Pancreas (tissue), 10 donors: ENCODE results near the gene CASQ2. TPM values are rescaled to one million over a fixed set of nuclear protein-coding genes. Genes with fewer than 3 reads are reported as not detected.

Source experiments
- ATAC-seq, 4 donors: fragments of 200-7000 bp; cut with Tn5 transposase; one replicate each; pipeline versions ENCODE4 v1.8.0 to v1.9.1; 2020; ENCODE audit warnings: mild to moderate bottlenecking in 4 of 4, moderate library complexity in 4 of 4
- DNase-seq, 6 donors: peaks; one replicate each; pipeline ENCODE4 v3.0.0-alpha.2; 2020
- FAIRE-seq: peaks from 2 replicates; lab custom pipeline; 2012; peaks lifted over from hg19 to GRCh38; lab: Jason Lieb, UNC
- H3K27ac ChIP-seq, 4 donors: fragments of 200-600 bp; sonication (generic); 1 replicate in 3 of 4; 2 replicates in 1 of 4; pipeline versions ENCODE4 v1.5.0 to v1.8.0; 2020
- H3K27me3 ChIP-seq, 4 donors: fragments of 200-600 bp; one replicate each; pipeline ENCODE4 v1.8.0; 2021
- H3K36me3 ChIP-seq, 3 donors: fragments of 200-600 bp; sonication (generic) in 1 of 3; one replicate each; pipeline versions ENCODE4 v1.5.0 to v1.8.0; 2020 to 2021
- H3K4me1 ChIP-seq, 3 donors: fragments of 200-600 bp; one replicate each; pipeline ENCODE4 v1.8.0; 2021
- H3K4me3 ChIP-seq, 4 donors: fragments of 200-600 bp; sonication (generic) in 2 of 4; one replicate each; pipeline versions ENCODE4 v1.5.0 to v1.8.0; 2020 to 2021
- H3K9me3 ChIP-seq, 4 donors: fragments of 200-600 bp; one replicate each; pipeline ENCODE4 v1.8.0; 2021
- CTCF ChIP-seq, 4 donors: fragments of 200-600 bp; sonication (generic) in 3 of 4; IDR thresholded peaks; one replicate each; pipeline versions ENCODE4 v1.5.0 to v1.8.0; 2021; ENCODE audit warnings: antibody characterized with exemption in 4 of 4
- WGBS, 2 donors: extraction: QIAGEN DNeasy Blood & Tissue Kit; methylation state at CpG; one replicate each; pipeline ENCODE4 v1.1.7; 2013; 5-methylcytosine and 5-hydroxymethylcytosine counted together
- intact Hi-C, 3 donors: fragments of 100-400 bp; cut with DNase I; formaldehyde crosslinking; loops; one replicate each; pipeline versions ENCODE4 v1.11.1 to v1.14.2; 2022
- polyA plus RNA-seq, 2 donors: library from polyadenylated mRNA; stranded (reverse); fragments of 200-250 nt; gene quantifications; one replicate each; pipeline ENCODE4 v1.2.3, GENCODE V29; 2013
- total RNA-seq, 6 donors: library from RNA; stranded (reverse); fragmentation: NEBNext Ultra II Directional in 4 of 6; extraction: Animal tissue kit (Norgen Biotek cat#: 25700) in 4 of 6; gene quantifications; one replicate each; pipeline versions ENCODE4 v1.2.1 to v1.2.4, GENCODE V29; 2021 to 2023
- donor health status: healthy with polysubstance abuse.
- donor health status: DM: no; HTN: no; CAD: no; lungs with moderate emphysema.
- donor health status: DM: no; HTN: no; CAD: no.
- donor health status: control.
- donor health status: control.
- donor health status: Bipolar disorder and iron deficiency.
- donor health status: DM: yes; HTN: yes; CAD: no.
- donor health status: DM: no; HTN: no; CAD: no.
- donor health status: DM: no; HTN: no; CAD: no.
- donor health status: DM: yes; HTN: yes; CAD: no.

CASQ2 gene
- total and polyA plus RNA-seq, 8 donors, result 0.09 to 1.2 (median 0.34) TPM; not detected in 1

DNA sequence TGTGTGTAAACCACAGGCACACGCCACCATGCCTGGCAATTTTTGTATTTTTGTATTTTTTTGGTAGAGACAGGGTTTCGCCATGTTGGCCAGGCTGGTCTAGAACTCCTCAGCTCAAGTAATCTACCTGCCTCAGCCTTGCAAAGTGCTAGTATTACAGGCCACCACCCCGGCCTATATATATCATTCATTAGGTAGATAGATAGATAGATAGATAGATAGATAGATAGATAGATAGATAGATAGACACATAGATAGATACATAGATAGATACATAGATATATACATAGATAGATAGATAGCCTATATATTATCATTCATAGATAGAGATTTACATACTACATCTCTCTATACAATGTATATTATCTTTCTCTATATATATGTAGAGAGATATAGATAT lies 80.8 kb downstream of the CASQ2 start:
- Histone ChIP-seq H3K4me1 (no peaks in the 10 kb centered on the region), H3K27me3 (no peaks in the 10 kb centered on the region), H3K27ac (no peak overlapping the region), H3K36me3 (peaks cover 0 to 28% (median 0%) of the 10 kb centered on the region in 3 donors), H3K4me3 (no peak overlapping the region), H3K9me3 (no peaks in the 10 kb centered on the region)
- no peak for FAIRE-seq
- intact Hi-C loops, result no loop called here
- TF ChIP-seq CTCF (IDR thresholded peaks at IDR 0.05), result no peak
- 86 to 92% methylated on average over 3 of the region's 3 CpGs for WGBS, 2 donors
- no peak for ATAC-seq
- no peak for DNase-seq

GRCh38 chr1:115685029-115685705 lies 83.3 kb downstream of the CASQ2 start:
- no peaks in the 10 kb centered on the region for H3K4me1 ChIP-seq
- no peak overlapping the region for H3K4me3 ChIP-seq
- TF ChIP-seq CTCF (IDR thresholded peaks at IDR 0.05), result no peak
- WGBS, 2 donors, result 90 to 93% methylated on average over 14 of the region's 14 CpGs
- no peaks in the 10 kb centered on the region for H3K9me3 ChIP-seq
- H3K27ac ChIP-seq, result no peak overlapping the region
- peaks cover 0 to 12% (median 0%) of the 10 kb centered on the region in 3 donors for H3K36me3 ChIP-seq
- intact Hi-C loops, result no loop called here
- ATAC-seq (no peak), FAIRE-seq (no peak), DNase-seq (no peak)
- H3K27me3 ChIP-seq, result no peaks in the 10 kb centered on the region

GRCh38 chr1:115682792-115683191 lies 85.7 kb downstream of the CASQ2 start:
- intact Hi-C loops, result no loop called here
- Histone ChIP-seq H3K4me3 (no peak overlapping the region), H3K36me3 (peaks cover 0 to 11% (median 0%) of the 10 kb centered on the region in 3 donors), H3K4me1 (no peaks in the 10 kb centered on the region), H3K9me3 (no peaks in the 10 kb centered on the region), H3K27me3 (no peaks in the 10 kb centered on the region), H3K27ac (no peak overlapping the region)
- no peak for TF ChIP-seq CTCF (IDR thresholded peaks at IDR 0.05)
- FAIRE-seq (no peak), ATAC-seq (no peak), DNase-seq (no peak)
- 95 to 97% methylated on average over 4 of the region's 4 CpGs for WGBS, 2 donors

DNA sequence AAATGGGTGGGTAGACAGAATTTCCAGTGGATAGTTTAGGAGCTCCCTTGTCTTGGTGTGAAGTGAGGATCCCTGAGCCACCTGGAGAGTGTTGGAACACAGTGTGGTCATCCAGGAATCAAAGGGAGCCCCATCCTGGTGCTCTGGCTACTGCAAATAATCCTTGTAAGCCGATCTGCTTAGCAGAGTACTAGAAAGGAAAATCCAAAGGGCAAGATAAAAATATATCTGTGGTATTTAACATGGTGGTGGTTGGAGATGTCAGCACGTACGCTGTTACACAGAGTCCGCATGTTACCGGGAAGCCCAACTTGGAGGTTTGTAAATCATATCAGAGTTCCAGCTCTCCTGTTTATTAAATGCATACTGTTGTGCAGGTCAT lies 87.8 kb downstream of the CASQ2 start:
- no peak for DNase-seq
- no peak for ATAC-seq
- H3K27ac ChIP-seq, result no peak overlapping the region
- intact Hi-C loops, result no loop called here
- peaks cover 0 to 10% (median 0%) of the 10 kb centered on the region in 3 donors for H3K36me3 ChIP-seq
- H3K9me3 ChIP-seq, result no peaks in the 10 kb centered on the region
- H3K4me1 ChIP-seq, result no peaks in the 10 kb centered on the region
- TF ChIP-seq CTCF (IDR thresholded peaks at IDR 0.05), result no peak
- 95 to 96% methylated on average over 5 of the region's 5 CpGs for WGBS, 2 donors
- no peaks in the 10 kb centered on the region for H3K27me3 ChIP-seq
- no peak overlapping the region for H3K4me3 ChIP-seq
- no peak for FAIRE-seq

- no peaks in the 10 kb centered on the region for H3K9me3 ChIP-seq
- no peak for DNase-seq
- intact Hi-C loops, result no loop called here
- no peaks in the 10 kb centered on the region for H3K36me3 ChIP-seq
- peak in 3 of 4 donors; percentile 54 to 64 (median 61) for ATAC-seq
- TF ChIP-seq CTCF (IDR thresholded peaks at IDR 0.05), result no peak
- H3K4me3 ChIP-seq, result no peak overlapping the region
- no peak for FAIRE-seq
- no peaks in the 10 kb centered on the region for H3K27me3 ChIP-seq
- 84 to 91% methylated on average over 8 of the region's 8 CpGs for WGBS, 2 donors
- no peak overlapping the region for H3K27ac ChIP-seq
- H3K4me1 ChIP-seq, result no peaks in the 10 kb centered on the region
These were observed 89.3 kb downstream of the CASQ2 start for GRCh38 chr1:115679141-115679611.
